HUES48 (cell line): ENCODE results near the gene CTNND2.

Experiments
- H3K27ac ChIP-seq: one replicate; pipeline ENCODE4 v1.7.0; 2013; ENCODE audit warnings: low read depth, low read length, inconsistent platforms
- H3K27me3 ChIP-seq: 2 replicates; pipeline ENCODE4 v1.6.1; 2013; ENCODE audit warnings: mild to moderate bottlenecking, low read length; ENCODE audit not compliant: control insufficient read depth, insufficient read depth
- H3K36me3 ChIP-seq: 2 replicates; pipeline ENCODE4 v1.6.1; 2013; ENCODE audit warnings: low read length; ENCODE audit not compliant: control insufficient read depth, insufficient read depth
- H3K4me1 ChIP-seq: 2 replicates; pipeline ENCODE4 v1.6.1; 2013; ENCODE audit warnings: mild to moderate bottlenecking, low read length; ENCODE audit not compliant: control insufficient read depth, insufficient read depth
- H3K4me3 ChIP-seq: 2 replicates; pipeline ENCODE4 v1.5.1; 2013; ENCODE audit warnings: mild to moderate bottlenecking, low read depth, low read length
- H3K9ac ChIP-seq: 2 replicates; pipeline ENCODE4 v1.6.1; 2013; ENCODE audit warnings: mild to moderate bottlenecking, low read depth, low read length, moderate library complexity
- H3K9me3 ChIP-seq: 2 replicates; pipeline ENCODE4 v1.6.1; 2013; ENCODE audit warnings: low read length; ENCODE audit not compliant: control insufficient read depth, insufficient read depth

Gene CTNND2

GRCh38 chr5:10988622-10989021, 915.6 kb downstream of the CTNND2 start:
- H3K27ac ChIP-seq: no peak overlapping the region
- no peaks in the 10 kb centered on the region for H3K9me3 ChIP-seq
- peaks cover 6% of the 10 kb centered on the region; the same call in 1 of the 2 replicates for H3K4me1 ChIP-seq
- no peak overlapping the region for H3K4me3 ChIP-seq
- no peaks in the 10 kb centered on the region for H3K27me3 ChIP-seq
- no peak overlapping the region for H3K9ac ChIP-seq
- no peaks in the 10 kb centered on the region for H3K36me3 ChIP-seq

DNA sequence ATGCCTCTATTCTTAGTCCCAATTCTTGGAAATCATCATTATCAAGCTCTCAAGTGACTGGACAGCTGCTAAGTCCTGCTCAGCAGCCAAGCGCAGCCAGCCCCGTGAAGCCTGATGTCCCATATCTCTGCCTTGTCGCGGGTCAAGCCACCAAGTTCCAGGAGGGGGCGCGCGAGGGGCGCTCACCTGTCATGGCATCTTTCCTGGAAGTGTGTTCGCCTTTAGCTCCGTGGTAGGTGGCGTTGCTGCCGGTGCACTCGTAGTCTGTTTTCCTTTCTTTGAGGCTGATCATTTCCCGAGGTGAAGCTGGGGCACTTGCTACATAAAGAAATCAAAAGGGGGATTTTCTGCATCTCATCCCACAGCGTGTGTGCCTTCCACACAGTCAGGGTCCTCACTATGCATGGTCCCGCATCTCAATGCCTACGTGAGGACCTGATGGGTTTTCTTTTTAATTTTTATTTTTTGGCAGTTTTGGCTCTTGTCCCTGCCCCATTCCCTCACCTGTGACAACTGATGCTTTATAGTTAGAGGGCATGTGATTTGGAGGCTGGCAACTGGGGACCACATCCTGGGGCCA, 916.2 kb downstream of the CTNND2 start:
- Histone ChIP-seq H3K4me1 (peaks cover 3% of the 10 kb centered on the region; the same call in 1 of the 2 replicates), H3K27ac (no peak overlapping the region), H3K9me3 (no peaks in the 10 kb centered on the region), H3K9ac (no peak overlapping the region), H3K4me3 (no peak overlapping the region), H3K36me3 (no peaks in the 10 kb centered on the region), H3K27me3 (no peaks in the 10 kb centered on the region)

DNA sequence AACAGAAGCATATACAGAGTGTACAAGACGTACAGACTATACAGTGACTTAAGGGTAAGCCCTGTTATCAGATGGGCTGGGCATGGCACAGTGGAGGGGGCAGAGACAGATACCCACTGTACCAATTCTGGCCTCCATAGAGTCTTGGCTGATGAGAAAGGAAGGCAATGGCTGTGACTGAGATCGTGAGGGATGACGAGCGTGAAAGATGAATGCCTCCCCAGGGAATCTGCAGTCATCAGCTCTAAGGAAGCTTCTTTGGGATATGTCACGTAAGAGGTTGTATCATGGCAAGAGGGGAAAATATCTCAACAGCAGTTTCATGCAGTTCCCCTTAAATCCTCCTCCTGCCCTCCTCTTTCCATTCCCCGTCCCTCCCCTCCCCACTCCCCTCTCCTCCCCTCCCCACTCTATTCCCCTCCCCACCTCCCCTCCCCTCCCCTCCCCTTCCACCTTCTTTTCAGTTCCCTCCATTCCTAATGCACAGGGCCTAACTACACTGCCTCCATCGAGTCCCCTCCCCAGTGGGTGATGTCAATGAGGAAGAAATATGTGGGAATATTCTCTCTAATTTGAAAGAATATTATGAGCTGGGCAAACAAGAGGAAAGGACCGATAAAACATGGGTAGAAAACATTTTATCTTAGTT, 916.8 kb downstream of the CTNND2 start:
- Histone ChIP-seq H3K9me3 (no peaks in the 10 kb centered on the region), H3K27me3 (no peaks in the 10 kb centered on the region), H3K4me1 (peaks cover 3% of the 10 kb centered on the region; the same call in 1 of the 2 replicates), H3K4me3 (no peak overlapping the region), H3K27ac (no peak overlapping the region), H3K36me3 (no peaks in the 10 kb centered on the region), H3K9ac (no peak overlapping the region)

DNA sequence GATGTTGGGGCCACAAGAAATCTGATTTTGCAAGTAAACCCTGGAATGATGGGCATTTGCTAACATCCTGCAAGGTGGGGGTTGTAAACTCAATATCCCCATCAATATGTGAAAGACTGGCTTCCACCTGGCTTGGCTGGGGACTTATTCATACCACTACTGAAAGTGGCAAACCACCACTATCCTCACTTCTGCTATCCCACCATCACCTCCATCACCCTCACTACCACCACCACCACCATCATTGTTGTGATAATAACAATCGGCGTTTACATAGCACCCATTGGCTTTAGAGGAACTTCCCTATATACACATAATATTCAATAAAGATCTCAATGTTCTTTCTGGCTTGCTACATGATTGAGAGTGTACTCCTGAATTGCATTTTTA, 918.5 kb downstream of the CTNND2 start:
- no peak overlapping the region for H3K4me3 ChIP-seq
- no peaks in the 10 kb centered on the region for H3K36me3 ChIP-seq
- no peak overlapping the region for H3K9ac ChIP-seq
- H3K4me1 ChIP-seq: peaks cover 3% of the 10 kb centered on the region; the same call in 1 of the 2 replicates
- H3K9me3 ChIP-seq: no peaks in the 10 kb centered on the region
- no peak overlapping the region for H3K27ac ChIP-seq
- no peaks in the 10 kb centered on the region for H3K27me3 ChIP-seq

GRCh38 chr5:10985091-10985720, 919.0 kb downstream of the CTNND2 start:
- H3K27me3 ChIP-seq: no peaks in the 10 kb centered on the region
- no peaks in the 10 kb centered on the region for H3K9me3 ChIP-seq
- peaks cover 3% of the 10 kb centered on the region; the same call in 1 of the 2 replicates for H3K4me1 ChIP-seq
- H3K4me3 ChIP-seq: no peak overlapping the region
- H3K27ac ChIP-seq: no peak overlapping the region
- no peaks in the 10 kb centered on the region for H3K36me3 ChIP-seq
- no peak overlapping the region for H3K9ac ChIP-seq

DNA sequence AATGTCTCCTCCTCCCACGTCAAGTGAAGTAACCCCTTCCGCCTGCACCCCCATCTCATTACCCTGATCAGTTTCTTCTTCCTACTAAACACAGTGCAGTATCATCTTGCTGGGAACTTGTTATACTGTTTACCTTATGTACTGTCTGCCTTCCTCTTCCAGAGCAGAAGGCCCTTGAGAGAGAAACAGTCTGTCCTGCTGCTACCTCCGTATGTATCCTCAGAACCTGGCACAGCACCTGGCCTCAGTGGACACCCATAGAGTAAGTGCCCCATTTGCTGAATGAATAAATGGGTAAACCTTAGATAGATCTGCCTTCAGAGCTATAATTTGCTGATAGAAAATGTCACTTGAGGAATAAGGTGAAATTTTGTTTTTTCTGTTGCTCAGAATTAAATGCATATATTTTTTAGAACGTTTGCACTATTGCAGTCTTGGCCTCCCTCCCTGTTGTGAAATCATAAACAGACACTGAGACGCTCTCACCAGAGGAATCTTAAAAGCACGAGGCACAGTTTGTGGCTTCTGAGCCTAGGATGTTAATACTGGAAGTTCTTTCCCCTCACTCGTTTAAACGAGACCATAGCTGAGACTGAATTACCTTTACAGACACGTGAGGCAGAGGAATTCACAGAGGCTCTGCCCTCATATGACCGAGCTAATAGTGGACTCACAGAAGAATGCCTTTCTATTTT, 920.1 kb downstream of the CTNND2 start:
- Histone ChIP-seq H3K4me3 (no peak overlapping the region), H3K4me1 (peaks cover 3% of the 10 kb centered on the region; the same call in 1 of the 2 replicates), H3K9ac (no peak overlapping the region)

DNA sequence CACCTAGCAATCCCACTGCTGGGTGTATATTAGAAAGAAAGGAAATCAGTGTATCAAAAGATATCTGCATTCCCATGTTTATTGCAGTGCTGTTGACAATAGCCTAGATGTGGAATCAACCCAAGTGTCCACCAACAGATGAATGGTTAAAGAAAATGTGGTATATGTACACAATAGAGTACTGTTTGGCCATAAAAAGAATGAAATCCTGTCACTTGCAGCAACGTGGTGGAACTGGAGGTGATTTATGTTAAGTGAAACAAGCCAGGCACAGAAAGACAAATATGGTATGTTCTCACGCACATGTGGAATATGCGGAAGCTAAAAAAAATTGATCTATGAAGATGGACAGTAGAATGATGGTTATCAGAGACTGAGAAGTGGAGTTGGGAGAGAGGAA, 921.6 kb downstream of the CTNND2 start:
- Histone ChIP-seq H3K27ac (no peak overlapping the region), H3K27me3 (no peaks in the 10 kb centered on the region), H3K4me3 (no peak overlapping the region), H3K9ac (no peak overlapping the region), H3K4me1 (peaks cover under 1% of the 10 kb centered on the region; the same call in 1 of the 2 replicates), H3K36me3 (no peaks in the 10 kb centered on the region), H3K9me3 (no peaks in the 10 kb centered on the region)

More for the DNA sequence above, 920.1 kb downstream of the CTNND2 start:
- Histone ChIP-seq H3K36me3 (no peaks in the 10 kb centered on the region), H3K27me3 (no peaks in the 10 kb centered on the region), H3K27ac (no peak overlapping the region), H3K9me3 (no peaks in the 10 kb centered on the region)

DNA sequence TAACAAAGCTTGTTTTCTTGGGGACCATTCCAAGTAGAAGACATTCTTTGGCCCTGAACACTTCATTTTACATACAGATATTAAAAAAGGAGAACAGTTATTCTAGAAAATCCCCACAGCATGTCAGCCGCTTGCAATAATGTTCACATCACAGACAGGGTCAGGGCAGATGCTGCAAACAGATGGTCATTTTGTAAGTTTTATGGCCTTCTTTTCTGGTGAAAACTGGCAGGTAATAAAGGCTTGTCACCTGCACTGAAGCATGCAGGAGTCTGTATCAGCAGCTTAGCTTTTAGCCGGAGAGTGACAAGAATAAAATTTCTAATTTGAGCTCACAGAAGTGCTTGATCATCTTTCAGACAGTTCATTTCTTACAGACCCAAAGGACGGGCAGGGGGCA, 922.3 kb downstream of the CTNND2 start:
- H3K4me1 ChIP-seq: no peaks in the 10 kb centered on the region
- no peak overlapping the region for H3K4me3 ChIP-seq
- H3K9ac ChIP-seq: no peak overlapping the region
- H3K36me3 ChIP-seq: no peaks in the 10 kb centered on the region
- no peak overlapping the region for H3K27ac ChIP-seq
- no peaks in the 10 kb centered on the region for H3K27me3 ChIP-seq
- no peaks in the 10 kb centered on the region for H3K9me3 ChIP-seq

DNA sequence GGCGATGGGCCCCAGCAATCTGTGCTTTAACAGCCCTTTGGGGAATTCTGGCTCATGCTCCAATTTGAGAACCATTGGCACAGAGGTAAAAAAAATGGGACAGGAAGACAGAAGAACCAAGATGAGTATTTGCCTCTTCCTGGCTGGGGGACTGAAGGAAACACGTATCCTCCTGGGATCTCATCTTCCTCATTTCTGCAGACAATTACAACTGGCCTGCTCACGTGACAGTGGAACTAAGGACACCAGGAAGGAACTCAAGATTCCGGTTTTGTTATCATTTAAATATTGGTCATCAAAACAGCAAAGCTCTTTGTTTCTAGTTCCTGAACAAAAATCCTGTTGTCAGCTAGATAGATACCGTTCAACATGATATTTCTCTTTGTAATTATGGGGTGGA, 927.2 kb downstream of the CTNND2 start:
- no peak overlapping the region for H3K27ac ChIP-seq
- H3K36me3 ChIP-seq: no peaks in the 10 kb centered on the region
- H3K9ac ChIP-seq: no peak overlapping the region
- no peak overlapping the region for H3K4me3 ChIP-seq
- H3K4me1 ChIP-seq: no peaks in the 10 kb centered on the region
- no peaks in the 10 kb centered on the region for H3K9me3 ChIP-seq
- H3K27me3 ChIP-seq: no peaks in the 10 kb centered on the region

- Histone ChIP-seq H3K27ac (no peak overlapping the region), H3K9me3 (no peaks in the 10 kb centered on the region), H3K9ac (no peak overlapping the region), H3K27me3 (no peaks in the 10 kb centered on the region), H3K4me3 (no peak overlapping the region), H3K36me3 (no peaks in the 10 kb centered on the region), H3K4me1 (no peaks in the 10 kb centered on the region)
Measured at GRCh38 chr5:10975945-10976344, 928.3 kb downstream of the CTNND2 start.

DNA sequence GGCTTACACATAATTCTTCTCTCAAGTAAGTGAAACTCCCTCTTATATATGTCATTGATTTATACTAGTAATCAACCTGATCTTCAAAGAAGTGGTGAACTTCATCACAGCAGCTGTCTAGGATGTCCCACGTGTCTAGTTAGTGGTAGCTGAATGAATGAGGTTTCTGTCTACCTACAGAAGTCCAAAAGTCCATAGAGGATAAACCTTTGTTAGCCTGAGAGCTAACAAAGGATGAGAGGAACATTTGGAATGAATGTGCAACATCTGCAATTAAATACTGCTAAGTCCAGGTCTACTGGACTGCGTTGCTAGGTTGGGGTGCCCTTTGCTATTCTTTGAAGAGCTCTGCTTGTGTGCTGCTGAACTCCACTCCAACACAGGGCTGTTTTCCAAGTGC, 929.4 kb downstream of the CTNND2 start:
- H3K9me3 ChIP-seq: no peaks in the 10 kb centered on the region
- no peaks in the 10 kb centered on the region for H3K4me1 ChIP-seq
- H3K36me3 ChIP-seq: no peaks in the 10 kb centered on the region
- H3K27me3 ChIP-seq: no peaks in the 10 kb centered on the region
- H3K27ac ChIP-seq: no peak overlapping the region
- no peak overlapping the region for H3K9ac ChIP-seq
- no peak overlapping the region for H3K4me3 ChIP-seq
